ENCODE data around the gene GPA33.

- TF ChIP-seq CTCF (IDR thresholded peaks at IDR 0.05) (no peak), POLR2A (IDR thresholded peaks at IDR 0.05) (no peak), EP300 (IDR thresholded peaks at IDR 0.05; ENCODE audit: low read depth) (no peak)
Observed at GRCh38 chr1:167120899-167121298, 30.7 kb upstream of the GPA33 start.

Measured in transverse colon (tissue), 3 donors.